Neutrophil (primary cell): ENCODE results near the gene ZNF425.

Source experiments
- H3K27ac ChIP-seq: fragments of 200-600 bp; sonication (generic); 2 replicates; pipeline ENCODE4 v1.5.1; 2016; ENCODE audit warnings: mild to moderate bottlenecking, moderate library complexity
- H3K27me3 ChIP-seq: fragments of 200-600 bp; sonication (generic); 2 replicates; pipeline ENCODE4 v1.6.0; 2016; ENCODE audit warnings: mild to moderate bottlenecking
- H3K36me3 ChIP-seq: fragments of 200-600 bp; sonication (generic); 2 replicates; pipeline ENCODE4 v1.5.1; 2017
- H3K4me1 ChIP-seq, 2 experiments: fragments of 200-600 bp in 1 of 2; sonication (generic) in 1 of 2; 1 replicate in 1 of 2; 2 replicates in 1 of 2; pipeline versions ENCODE4 v1.5.1 to v1.6.1; 2013 to 2016; ENCODE audit warnings: low read depth in 1 of 2, low read length in 1 of 2, mild to moderate bottlenecking in 1 of 2, moderate library complexity in 1 of 2; ENCODE audit not compliant: control insufficient read depth in 1 of 2, insufficient read depth in 1 of 2
- H3K4me3 ChIP-seq, 2 experiments: fragments of 200-600 bp in 1 of 2; sonication (generic) in 1 of 2; 1 replicate in 1 of 2; 2 replicates in 1 of 2; pipeline ENCODE4 v1.5.1; 2013 to 2016; ENCODE audit warnings: low read depth in 1 of 2, low read length in 1 of 2, mild to moderate bottlenecking in 1 of 2, moderate library complexity in 1 of 2
- H3K9me3 ChIP-seq: fragments of 200-600 bp; sonication (generic); 2 replicates; pipeline ENCODE4 v1.5.1; 2016
- TF ChIP-seq, protein P1 (sequence below): fragments of 200-600 bp; sonication (generic); IDR thresholded peaks from 2 replicates; pipeline ENCODE4 v1.5.1; 2016; ENCODE audit warnings: antibody characterized with exemption

Gene ZNF425

DNA sequence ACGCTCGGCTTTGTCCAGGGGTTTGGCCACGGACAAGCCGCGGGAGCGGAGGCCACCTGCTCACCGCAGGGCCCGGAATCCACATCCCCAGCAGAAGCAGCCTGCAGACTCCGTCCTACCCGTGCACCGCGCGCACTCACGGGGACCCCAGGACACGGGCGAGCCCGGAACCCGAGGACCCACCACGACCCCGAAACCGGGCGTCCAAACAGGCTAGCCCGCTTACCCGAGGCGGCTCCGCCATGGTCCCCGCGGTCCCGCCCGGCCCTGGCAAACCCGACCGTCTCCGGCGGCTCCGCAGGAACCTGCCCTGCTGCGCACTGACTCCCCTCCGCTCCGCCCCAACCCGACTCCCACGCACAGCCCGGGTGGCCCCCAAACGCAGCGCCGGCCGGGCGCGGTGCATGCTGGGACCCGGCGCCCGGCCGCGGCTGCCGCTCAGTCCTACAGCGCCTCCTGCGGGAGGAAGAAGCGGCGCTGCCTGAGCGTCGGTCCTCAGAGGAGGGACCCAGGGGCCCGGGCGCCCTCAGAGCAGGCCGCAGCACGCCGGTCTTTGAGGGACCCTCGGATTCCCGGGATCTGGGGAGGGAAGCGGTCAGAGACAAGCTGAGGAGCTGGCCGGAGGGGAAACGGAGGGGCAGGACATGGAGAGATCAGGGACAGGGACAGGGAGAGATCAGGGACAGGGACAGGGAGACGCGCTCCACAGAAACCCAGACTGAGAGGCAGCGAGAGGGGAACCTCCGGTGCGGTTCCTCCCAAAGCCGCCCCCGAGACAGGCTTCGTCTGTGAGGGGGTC lies 35.5 kb downstream of the ZNF425 start, which contains the start of gene ZNF786:
TSS of gene ZNF786 (minus strand) at position 322 of the 799 bp plus-strand sequence. CDS start at position 244, 78 bp downstream.
- Histone ChIP-seq H3K4me3 (peak within 1 kb of the TSS; percentile 87 to 99), H3K4me1 (peaks cover 33 to 47% of the 10 kb centered on the region in 2 experiments)
- TF ChIP-seq, protein P1, sequence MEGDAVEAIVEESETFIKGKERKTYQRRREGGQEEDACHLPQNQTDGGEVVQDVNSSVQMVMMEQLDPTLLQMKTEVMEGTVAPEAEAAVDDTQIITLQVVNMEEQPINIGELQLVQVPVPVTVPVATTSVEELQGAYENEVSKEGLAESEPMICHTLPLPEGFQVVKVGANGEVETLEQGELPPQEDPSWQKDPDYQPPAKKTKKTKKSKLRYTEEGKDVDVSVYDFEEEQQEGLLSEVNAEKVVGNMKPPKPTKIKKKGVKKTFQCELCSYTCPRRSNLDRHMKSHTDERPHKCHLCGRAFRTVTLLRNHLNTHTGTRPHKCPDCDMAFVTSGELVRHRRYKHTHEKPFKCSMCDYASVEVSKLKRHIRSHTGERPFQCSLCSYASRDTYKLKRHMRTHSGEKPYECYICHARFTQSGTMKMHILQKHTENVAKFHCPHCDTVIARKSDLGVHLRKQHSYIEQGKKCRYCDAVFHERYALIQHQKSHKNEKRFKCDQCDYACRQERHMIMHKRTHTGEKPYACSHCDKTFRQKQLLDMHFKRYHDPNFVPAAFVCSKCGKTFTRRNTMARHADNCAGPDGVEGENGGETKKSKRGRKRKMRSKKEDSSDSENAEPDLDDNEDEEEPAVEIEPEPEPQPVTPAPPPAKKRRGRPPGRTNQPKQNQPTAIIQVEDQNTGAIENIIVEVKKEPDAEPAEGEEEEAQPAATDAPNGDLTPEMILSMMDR, result peak; percentile 94

DNA sequence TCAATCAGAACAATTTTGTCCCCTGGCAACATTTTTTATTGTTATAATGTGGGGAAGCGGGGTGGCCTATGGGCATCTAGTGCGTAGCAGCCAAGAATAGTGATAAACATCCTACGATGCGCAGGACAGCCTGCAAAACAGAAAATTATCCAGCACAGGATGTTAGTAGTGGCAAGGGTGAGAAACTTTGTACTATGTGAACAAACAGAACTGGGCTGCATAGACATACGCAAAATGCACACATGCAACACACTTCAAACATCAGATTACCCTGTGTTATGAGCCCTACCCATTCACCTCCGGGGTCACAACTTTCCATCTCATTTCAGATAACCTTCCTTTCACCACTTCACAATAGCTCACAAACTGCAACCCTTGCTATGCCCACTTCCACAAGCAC lies 38.7 kb downstream of the ZNF425 start:
- no peaks in the 10 kb centered on the region for H3K36me3 ChIP-seq
- peaks cover 33 to 49% of the 10 kb centered on the region in 2 experiments for H3K4me1 ChIP-seq
- TF ChIP-seq, protein P1, result no peak
- no peaks in the 10 kb centered on the region for H3K27me3 ChIP-seq
- H3K4me3 ChIP-seq, result no peak overlapping the region
- H3K27ac ChIP-seq, result no peak overlapping the region
- H3K9me3 ChIP-seq, result no peaks in the 10 kb centered on the region

More for the DNA sequence above, 35.5 kb downstream of the ZNF425 start, which contains the start of gene ZNF786:
- Histone ChIP-seq H3K36me3 (no peaks in the 10 kb centered on the region), H3K27ac (peak within 1 kb of the TSS; percentile 90), H3K9me3 (no peaks in the 10 kb centered on the region), H3K27me3 (no peaks in the 10 kb centered on the region)

DNA sequence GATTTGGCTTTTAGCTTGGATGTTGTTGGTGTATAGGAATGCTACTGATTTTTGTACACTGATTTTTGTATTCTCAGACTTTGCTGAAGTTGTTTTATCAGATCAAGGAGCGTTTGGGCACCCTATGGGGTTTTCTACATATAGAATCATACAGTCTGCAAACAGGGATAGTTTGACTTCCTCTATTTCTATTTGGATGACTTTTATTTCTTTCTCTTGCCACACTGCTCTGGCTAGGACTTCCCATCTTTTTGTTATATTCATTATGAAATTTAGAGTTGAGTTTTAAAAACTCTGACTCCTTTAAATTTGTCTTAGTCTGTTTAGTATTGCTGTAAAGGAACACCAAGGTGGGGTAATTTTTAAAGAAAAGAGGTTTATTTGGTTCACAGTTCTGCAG lies 40.3 kb downstream of the ZNF425 start:
- H3K27ac ChIP-seq, result peak overlapping the region; percentile 32
- H3K27me3 ChIP-seq, result no peaks in the 10 kb centered on the region
- H3K4me1 ChIP-seq, result peaks cover 22 to 40% of the 10 kb centered on the region in 2 experiments
- H3K9me3 ChIP-seq, result no peaks in the 10 kb centered on the region
- no peak overlapping the region for H3K4me3 ChIP-seq
- H3K36me3 ChIP-seq, result no peaks in the 10 kb centered on the region
- TF ChIP-seq, protein P1, result no peak

DNA sequence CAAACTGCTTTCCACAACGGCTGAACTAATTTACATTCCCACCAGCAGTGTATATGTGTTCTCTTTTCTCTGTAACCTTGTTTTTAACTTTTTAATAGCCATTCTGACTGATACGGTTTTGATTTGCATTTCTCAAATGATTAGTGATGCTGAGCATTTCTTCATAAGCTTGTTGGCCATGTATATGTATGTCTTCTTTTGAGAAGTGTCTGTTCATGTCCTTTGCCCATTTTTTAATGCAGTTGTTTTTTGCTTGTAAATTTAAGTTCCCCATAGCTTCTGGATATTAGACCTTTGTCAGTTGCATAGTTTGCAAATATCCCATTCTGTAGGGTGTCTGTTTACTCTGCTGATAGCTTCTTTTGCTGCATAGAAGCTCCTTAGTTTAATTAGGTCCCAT lies 41.7 kb downstream of the ZNF425 start:
- H3K27ac ChIP-seq, result no peak overlapping the region
- no peaks in the 10 kb centered on the region for H3K36me3 ChIP-seq
- no peak overlapping the region for H3K4me3 ChIP-seq
- TF ChIP-seq, protein P1, result no peak
- no peaks in the 10 kb centered on the region for H3K27me3 ChIP-seq
- H3K4me1 ChIP-seq, result peaks cover 12 to 34% of the 10 kb centered on the region in 2 experiments
- no peaks in the 10 kb centered on the region for H3K9me3 ChIP-seq

DNA sequence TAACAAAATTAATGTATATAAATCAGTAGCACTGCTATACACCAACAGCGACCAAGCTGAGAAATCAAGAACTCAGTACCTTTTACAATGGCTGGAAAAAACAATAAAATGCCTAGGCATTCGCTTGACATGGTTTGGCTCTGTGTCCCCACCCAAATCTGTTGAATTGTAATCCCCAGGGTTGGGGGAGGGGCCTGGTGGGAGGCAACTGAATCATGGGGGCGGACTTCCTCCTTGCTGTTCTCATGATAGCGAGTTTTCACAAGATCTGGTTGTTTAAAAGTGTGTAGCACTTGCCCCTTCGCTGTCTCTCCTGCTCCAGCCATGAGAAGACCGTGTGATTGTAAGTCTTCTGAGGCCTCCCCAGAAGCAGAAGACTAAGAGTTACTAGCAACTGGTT lies 44.2 kb downstream of the ZNF425 start:
- Histone ChIP-seq H3K4me3 (no peak overlapping the region), H3K36me3 (no peaks in the 10 kb centered on the region)
- TF ChIP-seq, protein P1, result no peak

More for the DNA sequence above, 44.2 kb downstream of the ZNF425 start:
- H3K27me3 ChIP-seq, result no peaks in the 10 kb centered on the region
- no peaks in the 10 kb centered on the region for H3K9me3 ChIP-seq
- H3K27ac ChIP-seq, result no peak overlapping the region
- peaks cover 5 to 14% of the 10 kb centered on the region in 2 experiments for H3K4me1 ChIP-seq
